Muscle layer of duodenum (tissue), 2 donors: Measurements from ENCODE around the gene RXYLT1.

Experiments
- H3K27ac ChIP-seq: one replicate; pipeline ENCODE4 v1.7.0; 2013; ENCODE audit warnings: mild to moderate bottlenecking, low read length
- H3K27me3 ChIP-seq: one replicate; pipeline ENCODE4 v1.7.0; 2013; ENCODE audit warnings: low read depth, mild to moderate bottlenecking, control low read depth, low read length
- H3K36me3 ChIP-seq, 2 donors: one replicate each; pipeline ENCODE4 v1.7.0; 2013; ENCODE audit warnings: low read length in 2 of 2, control low read depth in 1 of 2, mild to moderate bottlenecking in 1 of 2; ENCODE audit not compliant: insufficient read depth in 2 of 2, control insufficient read depth in 1 of 2
- H3K4me1 ChIP-seq, 2 donors: one replicate each; pipeline ENCODE4 v1.7.0; 2013; ENCODE audit warnings: low read length in 2 of 2, mild to moderate bottlenecking in 2 of 2, control low read depth in 1 of 2, moderate library complexity in 1 of 2; ENCODE audit not compliant: insufficient read depth in 2 of 2, control insufficient read depth in 1 of 2
- H3K4me3 ChIP-seq, 2 donors: one replicate each; pipeline ENCODE4 v1.7.0; 2013; ENCODE audit warnings: low read length in 2 of 2, low read depth in 1 of 2, mild to moderate bottlenecking in 1 of 2
- H3K9me3 ChIP-seq, 2 donors: one replicate each; pipeline ENCODE4 v1.7.0; 2013; ENCODE audit warnings: low read length in 2 of 2, control low read depth in 1 of 2, mild to moderate bottlenecking in 1 of 2; ENCODE audit not compliant: control insufficient read depth in 1 of 2
- donor health status: healthy.

Gene RXYLT1

DNA sequence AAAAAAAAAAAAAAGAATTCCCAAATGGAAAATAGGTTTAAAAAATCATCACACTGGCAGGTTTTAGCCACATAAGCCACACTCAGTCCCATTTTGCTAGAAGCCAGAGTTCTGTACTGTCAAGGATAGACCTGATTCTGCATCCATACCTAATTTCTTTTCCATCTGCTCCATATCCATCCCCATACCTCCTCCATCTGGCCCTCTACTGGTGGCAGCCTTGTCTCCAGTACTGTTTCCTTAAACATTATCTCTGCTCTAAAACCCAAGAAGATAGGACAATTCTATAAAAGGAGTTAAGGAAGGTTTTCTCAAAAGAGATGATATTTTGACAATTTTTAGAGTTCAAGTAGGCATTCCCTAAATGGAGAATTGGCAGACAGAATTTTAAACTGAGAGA, 26.0 kb upstream of the RXYLT1 start:
- H3K9me3 ChIP-seq: no peaks in the 10 kb centered on the region
- no peak overlapping the region for H3K27ac ChIP-seq
- no peaks in the 10 kb centered on the region for H3K27me3 ChIP-seq
- no peaks in the 10 kb centered on the region for H3K36me3 ChIP-seq
- no peaks in the 10 kb centered on the region for H3K4me1 ChIP-seq
- H3K4me3 ChIP-seq: no peak overlapping the region

- Histone ChIP-seq H3K4me1 (no peaks in the 10 kb centered on the region), H3K27ac (no peak overlapping the region), H3K4me3 (no peak overlapping the region), H3K36me3 (no peaks in the 10 kb centered on the region), H3K9me3 (no peaks in the 10 kb centered on the region), H3K27me3 (no peaks in the 10 kb centered on the region)
Measured at GRCh38 chr12:63764481-63764880, 15.2 kb upstream of the RXYLT1 start.

- Histone ChIP-seq H3K27me3 (no peaks in the 10 kb centered on the region), H3K9me3 (peaks cover 7 to 8% of the 10 kb centered on the region in 2 donors), H3K27ac (no peak overlapping the region), H3K4me3 (no peak overlapping the region), H3K4me1 (no peaks in the 10 kb centered on the region), H3K36me3 (no peaks in the 10 kb centered on the region)
Measured at GRCh38 chr12:63766498-63766897, 13.2 kb upstream of the RXYLT1 start.

DNA sequence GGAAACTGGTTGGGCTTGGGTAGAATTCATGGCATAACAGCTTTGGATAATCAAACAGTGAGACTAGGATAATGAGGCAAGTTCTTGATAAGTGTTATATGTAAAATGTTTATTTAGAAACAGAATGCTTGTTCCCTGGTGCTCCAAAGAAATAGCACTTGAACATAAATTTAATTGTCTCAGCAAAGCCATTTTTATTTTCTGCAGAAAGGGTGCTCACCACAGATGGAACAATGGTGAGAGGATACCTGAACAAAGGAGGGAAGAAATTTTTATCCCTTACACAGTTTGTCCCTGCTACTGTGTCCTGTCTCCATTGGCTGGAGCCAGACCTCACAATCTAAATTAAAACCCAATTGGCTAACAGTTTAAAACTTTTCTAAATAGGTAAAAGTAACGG, 9.3 kb upstream of the RXYLT1 start:
- Histone ChIP-seq H3K27ac (no peak overlapping the region), H3K9me3 (peaks cover 7 to 8% of the 10 kb centered on the region in 2 donors), H3K27me3 (no peaks in the 10 kb centered on the region), H3K4me3 (no peak overlapping the region), H3K36me3 (no peaks in the 10 kb centered on the region), H3K4me1 (no peaks in the 10 kb centered on the region)

GRCh38 chr12:63777340-63777739, 2.4 kb upstream of the RXYLT1 start:
- H3K9me3 ChIP-seq: no peaks in the 10 kb centered on the region
- H3K27ac ChIP-seq: no peak overlapping the region
- no peaks in the 10 kb centered on the region for H3K27me3 ChIP-seq
- no peak overlapping the region for H3K4me3 ChIP-seq
- peaks cover 5% of the 10 kb centered on the region in 2 donors for H3K4me1 ChIP-seq
- peaks cover 0 to under 1% of the 10 kb centered on the region in 2 donors for H3K36me3 ChIP-seq

DNA sequence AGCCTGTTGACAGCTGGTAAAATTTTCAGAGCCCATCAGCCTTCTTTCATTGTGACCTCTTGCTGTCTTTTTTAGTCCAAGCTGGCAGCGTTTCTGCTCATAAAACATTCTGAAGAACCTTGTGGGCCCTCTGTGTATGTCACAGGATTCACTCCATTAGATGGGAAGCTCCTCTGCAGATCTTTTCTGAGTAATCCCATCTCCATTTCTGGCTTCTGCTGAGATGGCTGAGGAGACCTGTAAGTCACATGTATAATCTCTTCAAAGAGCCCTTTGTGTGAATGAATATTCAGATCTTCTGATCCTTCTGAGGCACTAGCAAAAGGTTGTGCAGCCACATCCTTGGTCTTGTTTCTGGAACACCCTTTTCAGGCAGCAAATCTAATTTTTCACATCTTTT, 2.8 kb downstream of the RXYLT1 start:
- Histone ChIP-seq H3K27me3 (no peaks in the 10 kb centered on the region), H3K27ac (no peak overlapping the region), H3K36me3 (peaks cover 14 to 23% of the 10 kb centered on the region in 2 donors), H3K9me3 (no peaks in the 10 kb centered on the region), H3K4me1 (peaks cover 5% of the 10 kb centered on the region in 2 donors), H3K4me3 (no peak overlapping the region)

- H3K27me3 ChIP-seq: no peaks in the 10 kb centered on the region
- no peak overlapping the region for H3K27ac ChIP-seq
- no peaks in the 10 kb centered on the region for H3K9me3 ChIP-seq
- H3K4me3 ChIP-seq: no peak overlapping the region
- H3K4me1 ChIP-seq: no peaks in the 10 kb centered on the region
- peaks cover 21 to 42% of the 10 kb centered on the region in 2 donors for H3K36me3 ChIP-seq
Measured at GRCh38 chr12:63787306-63787705, 7.6 kb downstream of the RXYLT1 start.

DNA sequence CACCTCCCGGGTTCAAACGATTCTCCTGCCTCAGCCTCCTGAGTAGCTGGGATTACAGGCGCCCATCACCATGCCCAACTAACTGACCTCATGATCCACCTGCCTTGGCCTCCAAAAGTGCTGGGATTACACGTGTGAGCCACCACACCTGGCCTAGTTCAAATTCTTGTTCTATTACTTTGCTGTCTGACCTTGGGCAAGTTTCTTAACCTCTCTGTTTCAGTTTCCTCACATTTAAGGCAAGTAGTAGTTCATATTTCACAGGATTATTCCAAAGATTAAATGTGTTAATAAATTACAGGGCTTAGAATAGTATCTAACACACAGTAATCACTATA, 10.9 kb downstream of the RXYLT1 start:
- Histone ChIP-seq H3K4me3 (no peak overlapping the region), H3K36me3 (peaks cover 6 to 22% of the 10 kb centered on the region in 2 donors), H3K9me3 (no peaks in the 10 kb centered on the region), H3K27me3 (no peaks in the 10 kb centered on the region), H3K27ac (no peak overlapping the region), H3K4me1 (no peaks in the 10 kb centered on the region)

- Histone ChIP-seq H3K9me3 (no peaks in the 10 kb centered on the region), H3K4me1 (no peaks in the 10 kb centered on the region), H3K4me3 (no peak overlapping the region), H3K27ac (no peak overlapping the region), H3K36me3 (peaks cover 6 to 20% of the 10 kb centered on the region in 2 donors), H3K27me3 (no peaks in the 10 kb centered on the region)
Measured at GRCh38 chr12:63792338-63792737, 12.6 kb downstream of the RXYLT1 start.

GRCh38 chr12:63795032-63795687, 15.5 kb downstream of the RXYLT1 start:
- Histone ChIP-seq H3K36me3 (peaks cover under 1 to 7% of the 10 kb centered on the region in 2 donors), H3K27me3 (no peaks in the 10 kb centered on the region), H3K27ac (no peak overlapping the region), H3K4me3 (no peak overlapping the region), H3K4me1 (no peaks in the 10 kb centered on the region), H3K9me3 (no peaks in the 10 kb centered on the region)

GRCh38 chr12:63795944-63796343, 16.2 kb downstream of the RXYLT1 start:
- Histone ChIP-seq H3K27me3 (no peaks in the 10 kb centered on the region), H3K36me3 (no peaks in the 10 kb centered on the region), H3K9me3 (no peaks in the 10 kb centered on the region), H3K4me1 (no peaks in the 10 kb centered on the region), H3K27ac (no peak overlapping the region), H3K4me3 (no peak overlapping the region)

- Histone ChIP-seq H3K27ac (no peak overlapping the region), H3K9me3 (no peaks in the 10 kb centered on the region), H3K27me3 (no peaks in the 10 kb centered on the region), H3K36me3 (peaks cover 0 to 4% of the 10 kb centered on the region in 2 donors), H3K4me1 (no peaks in the 10 kb centered on the region), H3K4me3 (no peak overlapping the region)
Measured at GRCh38 chr12:63802012-63802608, 22.4 kb downstream of the RXYLT1 start.
